Gastroesophageal sphincter (tissue), 4 donors: ENCODE data around the gene MARCOL. TPM values are rescaled to one million over a fixed set of nuclear protein-coding genes. Genes with fewer than 3 reads are reported as not detected.

Experiments used
- ATAC-seq: fragments of 150-250 bp; one replicate; pipeline ENCODE4 v1.9.1; 2016; ENCODE audit warnings: mild to moderate bottlenecking, moderate library complexity
- H3K27ac ChIP-seq, 4 donors: fragments of 200-600 bp; sonication (generic) in 3 of 4; 1 replicate in 3 of 4; 2 replicates in 1 of 4; pipeline ENCODE4 v1.5.1; 2016 to 2019
- H3K27me3 ChIP-seq: fragments of 200-600 bp; sonication (generic); one replicate; pipeline ENCODE4 v1.5.1; 2019
- H3K36me3 ChIP-seq, 2 donors: fragments of 200-600 bp; sonication (generic); one replicate each; pipeline ENCODE4 v1.5.1; 2019; ENCODE audit warnings: control low read depth in 1 of 2
- H3K4me1 ChIP-seq, 3 donors: fragments of 200-600 bp; sonication (generic); 1 replicate in 2 of 3; 2 replicates in 1 of 3; pipeline ENCODE4 v1.5.1; 2016 to 2019; ENCODE audit warnings: control low read depth in 2 of 3
- H3K4me3 ChIP-seq, 2 donors: fragments of 200-600 bp; sonication (generic); one replicate each; pipeline ENCODE4 v1.5.1; 2019; ENCODE audit warnings: mild to moderate bottlenecking in 1 of 2, moderate library complexity in 1 of 2
- H3K9me3 ChIP-seq, 3 donors: fragments of 200-600 bp; sonication (generic); one replicate each; pipeline ENCODE4 v1.5.1; 2017 to 2019; ENCODE audit warnings: control low read depth in 2 of 3
- CTCF ChIP-seq, 4 experiments: fragments of 200-600 bp in 2 of 4; fragments of 450-650 bp in 2 of 4; sonication (generic) in 1 of 4; IDR thresholded peaks; one replicate each; pipeline ENCODE4 v1.5.1; 2017 to 2019; ENCODE audit warnings: antibody characterized with exemption in 4 of 4, mild to moderate bottlenecking in 2 of 4, moderate library complexity in 2 of 4
- EP300 ChIP-seq: sonication (generic); formaldehyde crosslinking; IDR thresholded peaks from one replicate; pipeline ENCODE4 v1.6.1; 2017; ENCODE audit warnings: antibody characterized with exemption, mild to moderate bottlenecking
- POLR2A ChIP-seq, 2 donors: fragments of 450-650 bp; IDR thresholded peaks; one replicate each; pipeline ENCODE4 v1.6.1; 2017; ENCODE audit warnings: antibody characterized with exemption in 2 of 2, mild to moderate bottlenecking in 2 of 2, moderate library complexity in 1 of 2
- POLR2AphosphoS5 ChIP-seq: sonication (generic); formaldehyde crosslinking; IDR thresholded peaks from one replicate; pipeline ENCODE4 v1.6.1; 2017; ENCODE audit warnings: antibody characterized with exemption
- WGBS, 2 donors: methylation state at CpG; one replicate each; pipeline ENCODE4 v1.1.5; 2018; ENCODE audit warnings: low coverage in 1 of 2; 5-methylcytosine and 5-hydroxymethylcytosine counted together
- total RNA-seq, 4 donors: library from RNA; depleted of rRNA; stranded (reverse); fragments of >200 nt; gene quantifications; one replicate each; pipeline ENCODE4 v1.1.0, GENCODE V29; 2016

Gene MARCOL
- total RNA-seq, result not detected

GRCh38 chr5:148238418-148238794, at the start of gene MARCOL:
Gene MARCOL (plus strand): TSS chr5:148238525. CDS start chr5:148238598, 73 bp downstream.
- Histone ChIP-seq H3K27me3 (no peaks in the 10 kb centered on the region), H3K36me3 (no peaks in the 10 kb centered on the region), H3K4me1 (no peaks in the 10 kb centered on the region), H3K27ac (no peak within 1 kb of the TSS), H3K9me3 (peaks cover 0 to 8% (median 0%) of the 10 kb centered on the region in 3 donors), H3K4me3 (no peak within 1 kb of the TSS)
- WGBS, 2 donors, result 23 to 38% methylated on average over 2 of the region's 2 CpGs
- ATAC-seq, result no peak
- TF ChIP-seq POLR2AphosphoS5 (no peak), POLR2A (IDR thresholded peaks at IDR 0.05) (no peak), EP300 (no peak), CTCF (IDR thresholded peaks at IDR 0.05) (no peak)

GRCh38 chr5:148191010-148191409, 47.3 kb upstream of the MARCOL start:
- H3K9me3 ChIP-seq, result no peaks in the 10 kb centered on the region
- no peak overlapping the region for H3K4me3 ChIP-seq
- H3K27ac ChIP-seq, result no peak overlapping the region
- no peaks in the 10 kb centered on the region for H3K27me3 ChIP-seq
- TF ChIP-seq EP300 (no peak), POLR2AphosphoS5 (no peak), POLR2A (IDR thresholded peaks at IDR 0.05) (no peak), CTCF (IDR thresholded peaks at IDR 0.05) (no peak)
- no peak for ATAC-seq
- no peaks in the 10 kb centered on the region for H3K4me1 ChIP-seq
- 17 to 29% methylated on average over 1 of the region's 1 CpG for WGBS, 2 donors
- H3K36me3 ChIP-seq, result no peaks in the 10 kb centered on the region

- ATAC-seq, result no peak
- WGBS, 2 donors, result 89 to 100% methylated on average over 1 of the region's 1 CpG
- TF ChIP-seq CTCF (IDR thresholded peaks at IDR 0.05), result no peak
- no peak for TF ChIP-seq POLR2A (IDR thresholded peaks at IDR 0.05)
- TF ChIP-seq POLR2AphosphoS5, result no peak
- no peak for TF ChIP-seq EP300
- no peaks in the 10 kb centered on the region for H3K9me3 ChIP-seq
- H3K4me3 ChIP-seq, result no peak overlapping the region
- no peaks in the 10 kb centered on the region for H3K27me3 ChIP-seq
- H3K27ac ChIP-seq, result no peak overlapping the region
- no peaks in the 10 kb centered on the region for H3K4me1 ChIP-seq
- no peaks in the 10 kb centered on the region for H3K36me3 ChIP-seq
These were observed 45.1 kb upstream of the MARCOL start for GRCh38 chr5:148193202-148193601.

GRCh38 chr5:148201151-148201550, 37.2 kb upstream of the MARCOL start:
- Histone ChIP-seq H3K27me3 (no peaks in the 10 kb centered on the region), H3K27ac (no peak overlapping the region), H3K36me3 (no peaks in the 10 kb centered on the region), H3K4me1 (peaks cover 0 to 15% (median 0%) of the 10 kb centered on the region in 3 donors), H3K9me3 (no peaks in the 10 kb centered on the region), H3K4me3 (no peak overlapping the region)
- WGBS, 2 donors, result 60 to 82% methylated on average over 2 of the region's 2 CpGs
- TF ChIP-seq POLR2A (IDR thresholded peaks at IDR 0.05), result no peak
- TF ChIP-seq POLR2AphosphoS5, result no peak
- no peak for TF ChIP-seq EP300
- no peak for TF ChIP-seq CTCF (IDR thresholded peaks at IDR 0.05)
- no peak for ATAC-seq

- H3K4me1 ChIP-seq, result peaks cover 0 to 27% (median 0%) of the 10 kb centered on the region in 3 donors
- 77 to 100% methylated on average over 1 to 2 of the region's 2 CpGs for WGBS, 2 donors
- no peaks in the 10 kb centered on the region for H3K27me3 ChIP-seq
- H3K27ac ChIP-seq, result no peak within 1 kb of the TSS
- H3K36me3 ChIP-seq, result no peaks in the 10 kb centered on the region
- no peak for ATAC-seq
- TF ChIP-seq CTCF (IDR thresholded peaks at IDR 0.05), result no peak
- no peak for TF ChIP-seq EP300
- no peak for TF ChIP-seq POLR2A (IDR thresholded peaks at IDR 0.05)
- no peak for TF ChIP-seq POLR2AphosphoS5
- no peak within 1 kb of the TSS for H3K4me3 ChIP-seq
- no peaks in the 10 kb centered on the region for H3K9me3 ChIP-seq
These were observed 35.7 kb upstream of the MARCOL start, which contains the start of gene SPINK6 for GRCh38 chr5:148202531-148203203. Gene SPINK6 (plus strand): TSS chr5:148203042. CDS start chr5:148203097, 55 bp downstream.
